AML-193 (cell line): Measurements from ENCODE around the gene KLHL2.

Source experiments
- DNase-seq, 2 experiments: peaks; one replicate each; lab custom pipeline; 2025; lab: John Stamatoyannopoulos, UW

The KLHL2 gene

DNA sequence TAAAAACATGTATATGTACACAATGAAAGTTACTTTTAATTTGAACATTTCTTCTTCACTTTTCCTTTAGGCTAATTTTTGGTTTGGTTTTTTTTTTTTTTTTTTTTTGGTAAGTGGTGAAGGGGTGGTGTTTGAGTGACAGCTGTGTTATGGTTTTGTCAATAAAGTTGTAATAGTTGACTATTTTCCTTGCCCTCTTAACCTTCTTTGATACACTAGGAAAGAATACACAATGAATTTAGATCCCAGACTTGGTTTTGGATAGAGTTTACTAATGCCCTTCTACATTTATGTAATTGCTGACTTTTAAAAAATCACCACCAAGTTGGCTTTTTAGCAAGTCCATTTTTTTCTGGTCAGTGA, 82.0 kb downstream of the KLHL2 start:
- DNase-seq: no peak

GRCh38 chr4:165293061-165293460, 85.7 kb downstream of the KLHL2 start:
- DNase-seq: no peak

DNA sequence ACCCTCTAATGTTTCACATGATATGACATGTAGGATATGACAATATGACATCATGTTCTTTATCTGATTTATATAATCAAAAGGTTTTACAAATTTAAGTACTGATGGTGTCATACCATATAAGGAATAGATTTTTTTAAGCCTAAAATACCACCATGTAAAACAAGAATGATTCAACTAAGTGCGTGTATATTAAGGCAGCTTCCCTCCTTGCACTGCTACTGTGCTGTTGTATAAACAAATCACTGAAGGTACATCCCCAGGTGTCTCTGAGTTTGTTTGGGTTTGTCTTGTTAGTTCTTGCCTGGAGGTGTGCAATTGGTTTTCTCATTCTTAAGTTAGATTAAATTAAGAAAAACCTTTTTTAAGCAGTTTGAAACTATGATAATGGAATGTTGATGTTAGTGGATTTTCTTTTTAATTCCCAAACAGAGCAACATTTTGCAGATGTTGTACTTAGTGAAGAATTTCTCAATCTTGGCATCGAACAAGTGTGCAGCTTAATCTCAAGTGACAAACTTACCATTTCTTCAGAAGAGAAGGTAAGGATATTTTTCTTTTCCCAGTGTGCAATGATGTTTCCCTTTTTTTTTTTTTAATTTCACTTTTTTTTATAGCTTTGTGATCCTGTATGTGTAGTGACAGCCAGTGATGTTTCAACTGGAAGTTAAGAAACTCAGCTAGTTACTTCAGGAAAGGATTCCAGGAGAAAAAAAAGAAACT, 86.7 kb downstream of the KLHL2 start:
- no peak for DNase-seq

DNA sequence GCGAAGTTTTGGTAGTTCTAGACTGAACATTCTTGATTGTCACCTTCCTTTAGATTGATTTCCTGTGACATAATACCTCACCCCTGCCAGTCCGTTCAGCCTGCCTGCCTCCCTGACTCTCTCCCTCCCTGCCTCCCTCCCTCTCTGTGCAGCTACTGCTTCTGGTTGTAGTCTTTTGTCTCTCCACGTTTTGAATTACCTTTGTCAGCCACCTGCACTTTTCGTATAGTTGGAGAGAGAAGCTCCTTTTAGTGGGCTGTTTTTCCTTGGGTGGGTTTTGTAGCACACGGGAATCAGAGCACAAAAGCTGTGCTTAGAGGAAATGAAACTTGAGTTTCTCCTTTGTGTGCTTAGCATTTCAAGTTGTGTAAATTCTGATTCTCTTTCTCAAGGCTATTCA, 87.5 kb downstream of the KLHL2 start:
- no peak for DNase-seq

DNA sequence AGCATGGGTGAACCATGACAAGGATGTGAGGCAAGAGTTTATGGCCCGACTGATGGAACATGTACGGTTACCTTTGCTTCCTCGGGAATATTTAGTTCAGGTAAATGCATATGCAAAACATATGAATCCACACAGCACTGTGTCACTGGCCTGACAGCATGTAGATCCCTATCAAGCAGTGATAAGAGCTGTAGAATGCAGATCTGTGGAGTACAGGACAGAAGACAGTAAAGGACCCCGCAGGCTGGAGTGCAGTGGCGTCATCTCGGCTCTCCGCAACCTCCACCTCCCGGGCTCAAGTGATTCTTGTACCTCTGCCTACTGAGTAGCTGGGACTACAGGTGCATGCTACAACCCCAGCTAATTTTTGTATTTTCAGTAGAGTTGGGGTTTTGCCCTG, 90.3 kb downstream of the KLHL2 start:
- no peak for DNase-seq

- DNase-seq: peak; percentile 48 to 67
Observed at GRCh38 chr4:165299399-165300060, 92.2 kb downstream of the KLHL2 start.

DNA sequence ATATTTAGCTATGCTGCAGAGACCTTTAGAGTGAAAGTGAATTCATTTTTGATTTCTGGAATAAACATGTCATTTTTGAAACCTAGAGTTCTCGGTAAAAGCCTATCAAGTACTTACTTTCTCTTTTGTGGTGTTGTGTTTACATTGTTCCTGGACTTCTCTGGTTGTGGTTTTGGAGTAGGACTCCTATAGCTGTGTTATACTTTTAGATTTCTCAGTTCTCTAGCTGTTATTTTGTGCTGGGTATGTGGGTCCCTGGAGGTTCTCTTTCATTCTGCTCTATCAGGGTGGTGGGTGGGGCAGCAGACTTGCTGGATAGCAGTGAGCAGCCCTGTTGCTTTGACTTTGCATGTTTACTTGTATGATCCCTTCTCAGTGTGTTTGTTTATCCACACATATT, 94.5 kb downstream of the KLHL2 start:
- DNase-seq: no peak

- DNase-seq: no peak
Observed at GRCh38 chr4:165302658-165303057, 95.3 kb downstream of the KLHL2 start.

GRCh38 chr4:165308166-165308565, 100.8 kb downstream of the KLHL2 start:
- DNase-seq: peak; percentile 27 to 38

DNA sequence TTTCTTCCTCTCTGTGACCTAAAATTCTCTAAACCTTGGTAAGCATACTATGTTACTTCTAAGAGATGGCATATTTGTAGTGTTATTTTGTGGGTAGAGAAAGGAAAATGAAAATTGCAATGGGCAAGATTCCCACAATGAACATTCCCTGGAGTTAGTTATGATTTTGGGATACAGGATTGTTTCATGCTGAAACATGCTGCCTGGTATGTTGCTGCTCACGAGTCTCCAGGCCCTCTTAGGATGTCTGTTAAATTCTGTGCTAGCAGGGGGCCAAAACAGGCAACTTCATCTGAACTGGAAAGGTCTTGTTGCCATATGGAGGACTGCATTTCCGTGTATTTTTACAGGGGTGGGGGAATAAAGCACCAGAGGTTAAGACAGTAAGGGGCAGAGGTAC, 101.2 kb downstream of the KLHL2 start:
- no peak for DNase-seq

GRCh38 chr4:165309456-165309855, 102.1 kb downstream of the KLHL2 start:
- no peak for DNase-seq

DNA sequence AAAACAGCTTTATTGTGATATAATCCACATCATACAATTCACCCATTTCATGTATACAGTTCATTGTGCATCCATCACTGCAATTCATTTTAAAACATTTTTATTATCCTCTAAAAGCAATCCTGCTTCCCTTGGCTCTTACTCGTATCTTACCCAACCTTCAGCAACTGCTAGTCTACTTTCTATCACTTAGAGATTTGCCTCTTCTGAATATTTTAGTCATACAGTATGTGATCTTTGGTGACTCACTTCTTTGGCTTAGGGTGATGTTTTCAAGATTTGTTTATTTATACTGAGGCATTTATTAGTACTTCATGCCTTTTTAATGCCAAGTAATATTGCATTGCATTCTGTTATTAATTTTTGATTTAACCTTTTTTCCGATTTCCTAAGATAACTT, 105.1 kb downstream of the KLHL2 start:
- DNase-seq: no peak

DNA sequence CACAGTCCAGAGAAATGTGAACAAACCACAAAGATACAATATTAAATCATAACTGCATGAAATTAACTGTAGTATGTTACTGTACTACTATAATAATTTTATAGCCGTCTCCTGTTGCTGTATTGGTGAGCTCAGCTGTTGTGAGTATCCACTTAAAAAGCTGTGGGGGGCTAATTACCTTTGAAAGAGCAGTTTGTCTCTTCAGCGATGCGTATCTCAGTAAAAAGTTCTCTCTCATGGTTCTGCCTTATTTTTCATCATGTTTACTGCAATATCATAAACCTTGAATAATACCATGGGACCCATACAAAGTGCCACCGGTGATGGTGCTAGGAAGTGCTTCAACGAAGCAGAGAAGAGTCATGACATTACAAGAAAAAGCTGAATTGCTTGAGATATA, 111.7 kb downstream of the KLHL2 start:
- DNase-seq: no peak

DNA sequence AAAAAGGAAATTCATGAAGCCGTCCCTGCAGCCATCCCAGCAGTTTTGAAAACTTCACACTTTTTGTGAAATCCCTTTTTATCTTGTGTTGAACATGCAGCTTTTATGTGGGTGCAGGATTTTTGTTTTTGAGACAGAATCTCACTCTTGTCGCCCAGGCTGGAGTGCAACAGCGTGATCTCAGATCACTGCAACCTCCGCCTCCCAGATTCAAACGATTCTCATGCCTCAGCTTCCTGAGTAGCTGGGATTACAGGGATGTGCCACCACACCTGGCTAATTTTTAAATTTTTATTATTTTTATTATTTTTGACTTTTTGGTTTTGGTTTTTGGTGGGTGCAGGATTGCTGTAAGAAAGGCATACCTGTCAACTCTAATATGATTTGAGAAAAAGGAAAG, 112.1 kb downstream of the KLHL2 start:
- DNase-seq: no peak

DNA sequence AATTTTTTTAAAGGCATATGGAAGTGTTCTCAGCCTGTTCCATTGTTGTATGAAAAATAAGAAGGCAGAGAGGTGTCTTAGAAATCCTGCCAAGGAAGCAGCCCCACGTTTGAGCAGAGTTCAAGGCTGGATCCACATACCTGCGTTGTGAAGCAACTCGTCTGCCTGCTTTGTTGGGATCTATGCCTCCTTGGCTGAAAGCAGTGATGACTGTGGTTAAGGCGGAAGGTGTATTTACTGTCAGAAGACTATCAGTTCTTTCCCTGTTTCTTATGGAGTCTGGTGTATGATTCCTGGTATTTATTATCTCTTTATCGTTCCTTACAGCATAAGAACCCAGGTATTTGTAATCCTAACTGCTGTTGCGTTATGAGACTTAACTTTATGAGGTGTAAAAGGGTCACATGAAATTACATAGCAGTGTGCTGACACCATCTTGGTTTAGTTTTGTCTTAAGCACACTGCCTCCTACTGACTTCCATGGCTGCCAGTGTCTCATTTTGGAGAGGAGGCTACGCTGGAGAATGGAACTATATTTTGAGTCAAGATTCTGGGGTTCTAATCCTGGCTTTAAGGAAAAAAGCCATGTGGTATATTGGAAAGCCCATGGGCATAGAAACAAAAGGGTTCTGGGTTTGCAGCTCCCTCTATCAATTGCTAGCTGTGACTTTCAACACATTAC, 117.0 kb downstream of the KLHL2 start:
- DNase-seq: no peak

GRCh38 chr4:165324918-165325304, 117.5 kb downstream of the KLHL2 start:
- no peak for DNase-seq

DNA sequence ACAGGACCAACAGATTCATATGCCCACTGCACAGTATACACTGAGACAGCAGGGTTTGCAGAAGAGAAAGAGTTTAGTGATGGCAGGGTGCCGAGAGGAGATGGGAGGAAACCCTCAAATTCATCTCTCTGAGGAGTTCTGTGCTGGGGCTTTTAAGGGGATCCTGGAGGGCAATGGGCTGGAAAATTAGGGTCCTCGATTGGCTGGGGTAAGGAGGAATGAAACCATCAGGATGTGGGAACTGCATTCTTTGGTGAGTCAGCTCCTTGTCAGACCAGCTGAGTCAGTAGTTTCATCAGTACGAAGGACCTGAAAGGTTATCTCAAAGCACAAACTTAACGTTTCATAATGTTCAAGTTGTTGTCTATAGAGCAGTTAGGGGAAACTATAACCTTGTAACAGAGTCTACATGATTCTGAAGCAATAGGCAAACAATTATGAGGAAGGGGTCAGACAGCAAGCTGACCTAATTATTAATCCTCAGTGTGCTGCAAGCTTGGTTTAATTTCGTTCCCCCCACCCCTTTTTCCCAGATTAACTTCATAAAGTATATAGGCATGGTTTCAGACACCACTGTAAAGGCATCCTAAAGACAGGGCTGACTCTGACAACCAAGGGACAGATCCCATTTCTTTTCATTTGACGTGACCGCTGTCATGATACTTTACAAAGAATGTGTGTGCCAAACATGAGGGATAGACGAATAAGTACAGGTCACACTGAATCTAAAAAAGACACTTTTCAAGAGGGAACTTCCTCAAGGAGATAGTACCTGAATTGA, 118.6 kb downstream of the KLHL2 start:
- peak; percentile 35 to 42 for DNase-seq

GRCh38 chr4:165326831-165327210, 119.5 kb downstream of the KLHL2 start:
- peak; percentile 35 to 51 for DNase-seq

DNA sequence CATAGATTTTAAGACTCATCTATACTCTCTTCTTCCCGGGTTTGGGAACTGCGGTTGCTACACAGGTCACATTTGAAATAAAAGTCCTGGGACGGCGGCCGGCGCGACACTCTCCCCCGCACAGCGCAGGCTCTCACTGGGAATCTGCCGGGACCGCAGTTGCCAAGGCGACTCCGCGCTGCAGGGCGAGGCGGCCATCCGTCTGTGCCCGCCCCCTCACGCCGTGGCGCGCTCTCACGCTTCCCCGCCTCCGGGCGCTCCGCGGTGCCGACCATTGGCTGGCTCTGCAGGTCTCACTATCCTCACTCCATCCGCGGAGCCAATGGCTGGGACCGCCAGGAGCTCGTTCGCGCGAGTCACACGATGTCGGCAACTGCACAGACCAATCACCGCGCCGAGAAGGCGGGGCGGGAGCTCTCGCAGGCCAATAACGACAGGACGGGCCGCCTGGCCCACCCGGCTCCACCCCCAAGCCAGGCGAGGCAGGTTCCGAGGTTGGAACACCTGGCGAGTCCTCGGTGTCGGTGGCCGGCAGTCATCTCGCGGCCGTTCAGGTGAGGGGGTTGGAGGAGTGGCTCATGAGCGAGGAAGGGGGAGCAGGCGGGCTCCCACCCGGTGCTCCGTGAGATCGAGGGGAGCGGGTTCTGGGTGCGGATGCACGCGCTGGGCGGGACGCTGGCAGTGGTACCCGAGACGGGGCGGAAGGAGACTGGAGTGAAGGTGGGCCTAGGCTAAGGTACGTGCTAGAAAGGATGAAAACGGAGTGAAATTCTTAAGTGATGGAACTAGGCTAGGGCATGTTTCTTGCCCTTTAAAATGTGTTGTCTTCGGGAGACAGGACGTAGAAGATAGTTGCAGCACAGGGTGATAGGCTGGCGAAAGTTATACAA, 120.1 kb downstream of the KLHL2 start, which contains the start of gene MSMO1:
MSMO1 (plus strand) TSS at position 459 of the 890 bp plus-strand sequence. CDS start 5,702 bp downstream, outside the sequence.
- DNase-seq: peak; percentile 92 to 96

DNA sequence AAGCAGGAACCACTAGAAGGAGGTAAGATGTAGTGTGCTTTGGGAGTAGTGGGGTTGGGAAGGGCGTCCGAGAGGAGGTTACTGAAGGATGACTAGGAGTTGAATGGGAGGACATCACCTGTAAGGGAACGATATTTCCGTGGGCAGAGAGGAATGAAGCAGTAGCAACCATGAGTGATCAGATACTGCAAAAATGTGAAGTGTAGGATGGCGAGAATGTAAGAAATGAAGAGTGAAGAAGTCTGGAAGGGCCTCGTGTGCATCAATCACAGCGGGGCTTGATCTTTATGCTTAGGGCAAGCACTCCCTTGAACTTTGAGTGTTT, 120.7 kb downstream of the KLHL2 start:
- DNase-seq: no peak

DNA sequence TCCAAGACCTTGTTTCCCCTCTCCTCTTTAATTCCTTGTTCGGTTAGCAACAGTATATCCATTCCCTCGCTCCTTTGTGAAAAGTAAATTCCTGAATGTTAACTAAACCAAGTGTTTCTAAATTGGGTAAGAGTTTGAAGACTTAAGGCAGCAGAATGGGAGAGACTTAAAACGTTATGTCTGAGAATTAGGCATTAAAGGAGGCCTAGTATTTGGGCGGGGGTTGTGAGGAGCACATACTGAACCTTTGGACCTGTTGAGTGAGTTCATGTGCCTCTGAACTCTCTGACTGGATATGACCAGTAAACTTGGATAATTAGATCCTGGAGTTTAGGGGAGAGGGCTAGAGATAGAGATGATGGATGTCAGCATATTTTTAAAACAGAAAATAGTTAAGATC, 121.3 kb downstream of the KLHL2 start:
- DNase-seq: no peak

DNA sequence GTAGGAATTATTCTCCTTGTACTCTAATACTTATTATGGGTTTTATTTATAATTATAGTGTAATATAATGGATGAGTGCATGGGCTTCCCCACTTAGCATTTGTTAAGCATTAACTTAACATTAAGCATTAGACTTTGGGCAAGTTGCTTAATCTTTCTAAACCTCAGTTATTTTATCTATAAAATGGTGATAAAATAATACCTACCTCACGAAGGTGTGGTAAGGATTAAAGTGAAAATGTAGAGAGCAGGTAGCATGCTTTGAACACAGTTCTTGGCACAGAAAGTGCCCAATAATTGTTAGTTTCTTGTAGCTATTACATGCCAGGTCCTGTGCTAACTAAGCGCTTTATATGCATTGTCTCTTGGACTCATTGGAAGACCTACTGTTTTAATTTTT, 122.7 kb downstream of the KLHL2 start:
- no peak for DNase-seq
